ENCODE results near the gene LRIG1. TPM values are rescaled to one million over a fixed set of nuclear protein-coding genes. Genes with fewer than 3 reads are reported as not detected.

Gene LRIG1
- total RNA-seq, 3 donors from 2014 or later: 72.1 to 180 (median 75.3) TPM

DNA sequence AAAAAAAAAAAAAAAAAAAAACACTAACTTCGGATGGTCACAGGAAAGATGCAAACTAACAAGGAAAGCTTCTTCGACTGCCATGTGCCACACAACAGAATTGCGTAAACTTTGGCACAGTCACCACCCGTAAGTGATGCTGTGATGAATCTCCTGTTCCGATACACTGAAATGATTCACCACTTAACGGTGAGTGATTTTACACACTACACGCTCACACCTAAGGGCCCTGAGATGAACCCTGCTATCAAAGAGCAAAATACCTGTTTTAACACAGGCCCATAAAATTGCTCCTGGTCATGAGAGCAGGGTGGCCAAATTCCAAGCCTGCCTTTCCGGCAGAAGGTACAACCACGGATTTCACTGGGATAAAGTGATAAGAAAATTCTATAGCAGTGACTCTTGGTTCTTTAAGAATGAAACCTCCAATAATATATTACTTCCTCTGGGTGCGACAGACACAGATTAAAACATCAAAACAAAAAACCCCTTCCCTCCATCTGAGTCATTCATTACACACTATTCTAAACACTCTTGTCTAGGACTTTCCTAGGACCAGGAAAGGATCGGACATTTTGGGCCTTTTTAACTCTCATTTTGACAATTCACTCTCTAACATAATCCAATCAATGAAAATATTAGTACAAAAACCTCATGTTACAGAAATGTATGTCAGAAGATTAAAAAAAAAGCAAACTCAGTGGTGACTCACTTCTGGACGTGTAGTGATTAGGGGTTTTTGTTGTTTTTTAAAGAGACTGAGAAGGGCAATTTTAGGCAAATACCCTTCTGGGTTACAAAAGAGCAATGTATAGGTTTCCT is 28.3 kb downstream of the LRIG1 start:
- ATAC-seq (peak; percentile 75), DNase-seq (peak in 1 of 3 donors; percentile 56)
- intact Hi-C loops (cut with DNase I, micrococcal nuclease): loop anchor here in 1 of 2 donors (10.0 kb wide), 1 partner anchor 48 kb away; no protein-coding TSS in a partner anchor
- Histone ChIP-seq H3K4me1 (ENCODE audit: low read depth) (peaks cover 65% of the 10 kb centered on the region), H3K4me3 (no peak overlapping the region), H3K36me3 (ENCODE audit: low read depth) (no peaks in the 10 kb centered on the region), H3K9me3 (no peaks in the 10 kb centered on the region)
- no peak for TF ChIP-seq CTCF (IDR thresholded peaks at IDR 0.05)

GRCh38 chr3:66470956-66471686 is 29.7 kb downstream of the LRIG1 start:
- no peak for DNase-seq
- Histone ChIP-seq H3K36me3 (ENCODE audit: low read depth) (no peaks in the 10 kb centered on the region), H3K4me3 (no peak overlapping the region), H3K4me1 (ENCODE audit: low read depth) (peaks cover 52% of the 10 kb centered on the region), H3K9me3 (no peaks in the 10 kb centered on the region)
- TF ChIP-seq CTCF (IDR thresholded peaks at IDR 0.05): no peak
- intact Hi-C loops (cut with DNase I, micrococcal nuclease): loop anchor here in 1 of 2 donors (10.0 kb wide), 1 partner anchor 46 kb away; no protein-coding TSS in a partner anchor
- ATAC-seq: no peak

GRCh38 chr3:66470285-66470684 is 30.5 kb downstream of the LRIG1 start:
- H3K9me3 ChIP-seq: no peaks in the 10 kb centered on the region
- peaks cover 43% of the 10 kb centered on the region for H3K4me1 ChIP-seq (ENCODE audit: low read depth)
- H3K36me3 ChIP-seq (ENCODE audit: low read depth): no peaks in the 10 kb centered on the region
- no peak for ATAC-seq
- no peak for DNase-seq
- intact Hi-C loops (cut with DNase I, micrococcal nuclease): loop anchor here in 1 of 2 donors (10.0 kb wide), 1 partner anchor 45 kb away; no protein-coding TSS in a partner anchor
- TF ChIP-seq CTCF (IDR thresholded peaks at IDR 0.05): no peak
- no peak overlapping the region for H3K4me3 ChIP-seq

DNA sequence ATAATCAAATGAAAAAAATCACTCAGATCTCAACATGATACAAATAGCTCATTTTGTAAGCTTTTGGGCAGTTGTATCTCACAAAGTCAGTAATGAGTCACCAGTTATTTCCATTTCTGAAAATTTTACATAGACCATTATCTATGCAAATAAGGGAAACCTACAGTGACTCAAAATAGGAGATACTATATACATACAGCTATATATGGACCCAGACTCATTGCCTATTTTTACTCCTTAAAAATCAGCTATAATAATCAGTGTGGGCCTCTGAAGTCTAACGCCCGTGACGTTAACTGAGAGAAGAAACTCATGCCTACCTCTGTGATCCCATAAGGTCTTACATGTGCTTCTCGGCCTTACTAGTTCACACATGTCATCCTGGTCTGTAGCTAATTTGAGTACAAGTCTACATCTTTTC is 31.6 kb downstream of the LRIG1 start:
- H3K4me1 ChIP-seq (ENCODE audit: low read depth): peaks cover 38% of the 10 kb centered on the region

More for the DNA sequence above, 31.6 kb downstream of the LRIG1 start:
- ATAC-seq (no peak), DNase-seq (no peak)
- no peaks in the 10 kb centered on the region for H3K36me3 ChIP-seq (ENCODE audit: low read depth)
- TF ChIP-seq CTCF (IDR thresholded peaks at IDR 0.05): no peak
- H3K4me3 ChIP-seq: no peak overlapping the region
- no peaks in the 10 kb centered on the region for H3K9me3 ChIP-seq
- intact Hi-C loops (cut with DNase I, micrococcal nuclease): no loop called here
